GM12864 (cell line): Measurements from ENCODE around the gene AFDN.

Source experiments
- DNase-seq: peaks from one replicate; pipeline ENCODE4 v3.0.0-alpha.2; 2011; ENCODE audit warnings: low read depth
- H3K4me3 ChIP-seq: 2 replicates; pipeline ENCODE4 v1.5.1; 2011; ENCODE audit warnings: mild to moderate bottlenecking, low read depth, low read length, control low read depth
- CTCF ChIP-seq: IDR thresholded peaks from 2 replicates; pipeline ENCODE4 v1.5.1; 2011; ENCODE audit warnings: low read depth, mild to moderate bottlenecking, moderate library complexity, low read length, control low read depth, inconsistent platforms; ENCODE audit errors: missing control alignments

The AFDN gene

DNA sequence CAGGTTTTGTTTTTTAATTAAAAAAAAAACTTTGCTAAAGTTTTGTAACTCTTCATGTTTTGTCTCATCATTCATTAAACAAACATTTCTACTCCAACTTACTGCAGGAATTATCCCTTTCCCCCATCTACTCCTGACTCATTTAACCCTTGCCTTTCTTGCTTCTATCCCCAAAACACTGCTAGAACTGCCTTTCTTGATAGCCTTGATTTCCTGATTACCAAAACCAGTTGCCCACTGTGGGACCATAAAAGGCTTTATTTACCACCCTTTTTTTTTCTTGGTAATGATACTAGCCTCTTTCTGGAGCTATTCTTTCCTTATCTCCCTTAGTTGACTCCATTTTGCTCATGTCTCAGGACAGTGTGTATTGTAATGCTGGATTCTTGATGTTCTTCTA lies 15.3 kb downstream of the AFDN start:
- no peak for TF ChIP-seq CTCF
- DNase-seq, result no peak
- no peak overlapping the region for H3K4me3 ChIP-seq

DNA sequence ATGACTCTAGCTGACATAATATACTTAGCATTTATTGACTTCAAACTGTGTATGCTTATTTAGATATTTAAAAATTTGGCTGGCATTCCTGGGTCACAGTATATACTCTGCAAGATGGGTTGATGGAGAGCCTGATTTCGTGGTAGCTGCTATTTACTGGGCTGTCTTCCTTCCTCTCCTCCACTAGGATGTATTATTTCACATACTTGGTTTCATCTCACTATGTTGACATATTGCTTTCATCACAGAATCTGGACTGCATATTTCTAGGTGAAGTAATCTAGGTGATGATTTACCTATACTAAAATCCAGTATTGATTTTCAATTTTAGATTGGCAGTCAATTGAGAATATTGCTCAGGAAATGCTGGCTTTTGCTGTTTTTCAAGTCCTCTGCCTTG lies 15.7 kb downstream of the AFDN start:
- TF ChIP-seq CTCF, result no peak
- H3K4me3 ChIP-seq, result no peak overlapping the region
- DNase-seq, result no peak

GRCh38 chr6:167843023-167843422 lies 16.3 kb downstream of the AFDN start:
- H3K4me3 ChIP-seq, result no peak overlapping the region
- TF ChIP-seq CTCF, result no peak
- no peak for DNase-seq

GRCh38 chr6:167845856-167846255 lies 19.1 kb downstream of the AFDN start:
- no peak overlapping the region for H3K4me3 ChIP-seq
- TF ChIP-seq CTCF, result no peak
- no peak for DNase-seq

GRCh38 chr6:167846997-167847606 lies 20.4 kb downstream of the AFDN start:
- no peak for DNase-seq
- no peak overlapping the region for H3K4me3 ChIP-seq
- no peak for TF ChIP-seq CTCF

DNA sequence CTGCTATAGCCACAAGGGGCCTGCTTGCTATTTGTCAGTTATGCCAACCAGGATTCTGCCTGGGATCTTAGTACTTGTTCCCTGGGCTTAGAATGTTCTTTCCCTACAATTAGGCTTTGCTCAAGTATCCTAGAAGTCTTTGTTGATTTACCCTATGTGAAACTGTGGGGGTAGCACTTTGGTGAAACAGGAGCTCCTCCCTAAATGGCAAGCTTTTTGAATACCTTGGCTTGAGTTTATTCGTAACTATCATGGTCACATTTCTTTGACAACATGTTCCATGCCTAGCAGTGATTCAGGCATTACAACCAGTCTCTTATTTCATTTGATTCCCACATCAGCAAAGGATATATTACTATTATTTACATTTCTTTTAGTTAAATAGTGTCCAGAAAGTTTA lies 21.2 kb downstream of the AFDN start:
- TF ChIP-seq CTCF, result no peak
- no peak for DNase-seq
- no peak overlapping the region for H3K4me3 ChIP-seq

DNA sequence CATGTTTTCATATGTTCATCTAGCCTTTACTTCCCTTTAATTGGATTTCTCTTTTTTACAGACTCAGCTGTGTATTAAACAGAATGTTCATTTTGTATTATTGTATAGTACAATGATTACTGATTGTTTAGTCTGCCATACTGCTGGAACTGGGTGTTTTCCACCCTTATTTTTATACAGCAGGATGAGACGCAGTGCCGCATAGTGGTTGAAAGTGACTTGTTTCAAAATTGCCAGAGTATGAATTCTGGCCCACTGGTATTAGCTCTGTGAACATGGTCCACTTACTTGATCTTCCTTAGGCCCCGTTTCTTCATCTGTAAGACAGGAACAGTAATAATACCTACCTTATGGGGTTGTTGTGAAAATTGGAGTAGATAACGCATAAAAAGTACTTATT lies 22.1 kb downstream of the AFDN start:
- no peak for TF ChIP-seq CTCF
- no peak for DNase-seq
- no peak overlapping the region for H3K4me3 ChIP-seq
